Astrocyte of the spinal cord (primary cell): Measurements from ENCODE around the gene MED17.

Source experiments
- DNase-seq: peaks from one replicate; pipeline ENCODE4 v3.0.0; 2011; ENCODE audit warnings: low read depth, low spot score
- H3K4me3 ChIP-seq: 2 replicates; pipeline ENCODE4 v1.5.1; 2011; ENCODE audit warnings: low read depth, mild to moderate bottlenecking, low read length, moderate library complexity
- CTCF ChIP-seq: IDR thresholded peaks from 2 replicates; pipeline ENCODE4 v1.5.1; 2012; ENCODE audit warnings: low read depth, mild to moderate bottlenecking, low read length, inconsistent platforms
- in situ Hi-C: cut with HindIII; loops from 2 replicates; pipeline ENCODE4 v1.10.0; 2017; ENCODE audit warnings: low sequenced_read_pairs

MED17 gene

GRCh38 chr11:93840180-93840579, 56.1 kb downstream of the MED17 start:
- no peak for DNase-seq
- H3K4me3 ChIP-seq, result no peak overlapping the region
- no peak for TF ChIP-seq CTCF
- in situ Hi-C loops, result no loop called here

- DNase-seq, result no peak
- no peak for TF ChIP-seq CTCF
- H3K4me3 ChIP-seq, result no peak overlapping the region
- in situ Hi-C loops, result no loop called here
Observed at GRCh38 chr11:93840981-93841380, 56.9 kb downstream of the MED17 start.

GRCh38 chr11:93841446-93841845, 57.4 kb downstream of the MED17 start:
- no peak for TF ChIP-seq CTCF
- no peak for DNase-seq
- H3K4me3 ChIP-seq, result no peak overlapping the region
- in situ Hi-C loops, result no loop called here

- no peak for DNase-seq
- no peak overlapping the region for H3K4me3 ChIP-seq
- no peak for TF ChIP-seq CTCF
- in situ Hi-C loops, result no loop called here
Observed at GRCh38 chr11:93842034-93842433, 58.0 kb downstream of the MED17 start.

GRCh38 chr11:93842461-93842860, 58.4 kb downstream of the MED17 start:
- DNase-seq, result peak; percentile 89
- in situ Hi-C loops, result no loop called here

GRCh38 chr11:93843906-93844305, 59.8 kb downstream of the MED17 start:
- TF ChIP-seq CTCF, result no peak
- H3K4me3 ChIP-seq, result no peak overlapping the region
- in situ Hi-C loops, result no loop called here
- no peak for DNase-seq

More at GRCh38 chr11:93842461-93842860, 58.4 kb downstream of the MED17 start:
- H3K4me3 ChIP-seq, result no peak overlapping the region
- TF ChIP-seq CTCF, result no peak

GRCh38 chr11:93844568-93844967, 60.5 kb downstream of the MED17 start:
- no peak for DNase-seq
- no peak for TF ChIP-seq CTCF
- in situ Hi-C loops, result no loop called here
- no peak overlapping the region for H3K4me3 ChIP-seq
